ENCODE results near the gene HBQ1.

The HBQ1 gene

GRCh38 chr16:212999-213398, 32.7 kb downstream of the HBQ1 start:
- H3K9ac ChIP-seq (ENCODE audit: low read length) = no peak overlapping the region
- no peaks in the 10 kb centered on the region for H3K9me2 ChIP-seq (ENCODE audit: low read depth, low read length)
- H3K79me2 ChIP-seq (ENCODE audit: insufficient read depth, low read length) = no peaks in the 10 kb centered on the region; the same call in 1 of the 2 replicates
- no peak overlapping the region for H3K27ac ChIP-seq (ENCODE audit: low read depth, low read length, poor library complexity, severe bottlenecking)
- no peaks in the 10 kb centered on the region for H3K4me1 ChIP-seq (ENCODE audit: insufficient read depth, low read length, severe bottlenecking)
- no peaks in the 10 kb centered on the region for H3K9me3 ChIP-seq (ENCODE audit: low read length)
- H3K4me2 ChIP-seq (ENCODE audit: low read length) = no peak overlapping the region
- no peaks in the 10 kb centered on the region for H3F3A ChIP-seq (ENCODE audit: insufficient read depth, low read length)
- H3K27me3 ChIP-seq (ENCODE audit: insufficient read depth, low read length) = no peaks in the 10 kb centered on the region
- no peak for TF ChIP-seq EZH2 (IDR thresholded peaks at IDR 0.05; ENCODE audit: borderline replicate concordance, low read length)
- no peak overlapping the region for H3K4me3 ChIP-seq (ENCODE audit: low read depth, low read length, poor library complexity, severe bottlenecking)
- no peak overlapping the region for H2AFZ ChIP-seq (ENCODE audit: low read length)
- peaks cover 92% of the 10 kb centered on the region for H3K36me3 ChIP-seq (ENCODE audit: insufficient read depth, low read length)
- H4K20me1 ChIP-seq (ENCODE audit: insufficient read depth, low read length) = no peaks in the 10 kb centered on the region

GRCh38 chr16:220021-220420, 39.8 kb downstream of the HBQ1 start:
- Histone ChIP-seq H3K4me2 (ENCODE audit: low read length) (no peak overlapping the region), H2AFZ (ENCODE audit: low read length) (no peak overlapping the region), H3K27ac (ENCODE audit: low read depth, low read length, poor library complexity, severe bottlenecking) (no peak overlapping the region), H3K27me3 (ENCODE audit: insufficient read depth, low read length) (no peaks in the 10 kb centered on the region), H3K9me3 (ENCODE audit: low read length) (no peaks in the 10 kb centered on the region), H3K4me3 (ENCODE audit: low read depth, low read length, poor library complexity, severe bottlenecking) (no peak overlapping the region), H3K36me3 (ENCODE audit: insufficient read depth, low read length) (peaks cover 88% of the 10 kb centered on the region), H3K9ac (ENCODE audit: low read length) (no peak overlapping the region), H4K20me1 (ENCODE audit: insufficient read depth, low read length) (no peaks in the 10 kb centered on the region), H3K79me2 (ENCODE audit: insufficient read depth, low read length) (no peaks in the 10 kb centered on the region; the same call in 1 of the 2 replicates), H3K4me1 (ENCODE audit: insufficient read depth, low read length, severe bottlenecking) (no peaks in the 10 kb centered on the region), H3K9me2 (ENCODE audit: low read depth, low read length) (no peaks in the 10 kb centered on the region), H3F3A (ENCODE audit: insufficient read depth, low read length) (no peaks in the 10 kb centered on the region)
- TF ChIP-seq EZH2 (IDR thresholded peaks at IDR 0.05; ENCODE audit: borderline replicate concordance, low read length) (no peak), CTCF (IDR thresholded peaks at IDR 0.05; ENCODE audit: low read length) (no peak)

GRCh38 chr16:228151-228851, 48.0 kb downstream of the HBQ1 start:
- Histone ChIP-seq H3K36me3 (ENCODE audit: insufficient read depth, low read length) (peaks cover 48% of the 10 kb centered on the region), H3K4me1 (ENCODE audit: insufficient read depth, low read length, severe bottlenecking) (peaks cover 26% of the 10 kb centered on the region), H3K4me3 (ENCODE audit: low read depth, low read length, poor library complexity, severe bottlenecking) (peak overlapping the region; percentile 93), H3K27ac (ENCODE audit: low read depth, low read length, poor library complexity, severe bottlenecking) (peak overlapping the region; percentile 23), H3K79me2 (ENCODE audit: insufficient read depth, low read length) (peaks cover 32% of the 10 kb centered on the region), H3F3A (ENCODE audit: insufficient read depth, low read length) (no peaks in the 10 kb centered on the region), H4K20me1 (ENCODE audit: insufficient read depth, low read length) (no peaks in the 10 kb centered on the region), H3K9me3 (ENCODE audit: low read length) (no peaks in the 10 kb centered on the region), H2AFZ (ENCODE audit: low read length) (no peak overlapping the region), H3K4me2 (ENCODE audit: low read length) (peak overlapping the region; percentile 83), H3K9ac (ENCODE audit: low read length) (peak overlapping the region; percentile 95), H3K9me2 (ENCODE audit: low read depth, low read length) (no peaks in the 10 kb centered on the region), H3K27me3 (ENCODE audit: insufficient read depth, low read length) (no peaks in the 10 kb centered on the region)
- TF ChIP-seq EZH2 (IDR thresholded peaks at IDR 0.05; ENCODE audit: borderline replicate concordance, low read length) (no peak), CTCF (IDR thresholded peaks at IDR 0.05; ENCODE audit: low read length) (no peak)

All from OCI-LY1 (cell line).